ENCODE measurements around the gene UBE4A.

UBE4A gene

DNA sequence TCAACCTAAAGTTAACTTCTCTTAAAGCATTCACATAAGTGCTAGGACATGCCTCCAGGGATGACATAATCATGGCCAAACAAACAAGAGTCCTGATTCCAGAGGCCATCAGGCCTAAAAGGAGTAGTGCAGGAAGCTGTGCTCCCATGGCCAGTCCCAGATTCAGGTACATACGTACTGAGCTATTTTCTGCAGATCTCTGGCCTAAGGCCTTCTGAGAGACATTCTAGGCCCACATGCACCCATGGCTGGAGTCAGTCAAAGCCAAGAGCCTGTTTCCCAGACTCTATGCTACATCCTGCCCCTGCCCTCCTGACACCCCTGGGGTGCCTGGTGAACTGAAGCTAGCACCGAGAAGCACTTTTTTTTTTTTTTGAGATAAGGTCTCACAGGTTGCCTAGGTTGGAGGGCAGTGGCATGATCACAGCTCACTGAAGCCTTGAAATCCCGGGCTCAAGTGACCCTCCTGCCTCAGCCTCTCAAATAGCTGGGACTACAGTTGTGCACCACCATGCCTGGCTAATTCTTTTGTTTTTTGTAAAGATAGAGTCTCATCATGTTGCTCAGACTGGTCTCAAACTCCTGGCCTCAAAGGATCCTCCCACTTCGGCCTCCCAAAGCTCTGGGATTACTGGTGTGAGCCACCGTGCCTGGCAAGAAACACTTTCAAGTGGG is 17.4 kb upstream of the UBE4A start:
- DNase-seq (ENCODE audit: low spot score), result no peak

DNA sequence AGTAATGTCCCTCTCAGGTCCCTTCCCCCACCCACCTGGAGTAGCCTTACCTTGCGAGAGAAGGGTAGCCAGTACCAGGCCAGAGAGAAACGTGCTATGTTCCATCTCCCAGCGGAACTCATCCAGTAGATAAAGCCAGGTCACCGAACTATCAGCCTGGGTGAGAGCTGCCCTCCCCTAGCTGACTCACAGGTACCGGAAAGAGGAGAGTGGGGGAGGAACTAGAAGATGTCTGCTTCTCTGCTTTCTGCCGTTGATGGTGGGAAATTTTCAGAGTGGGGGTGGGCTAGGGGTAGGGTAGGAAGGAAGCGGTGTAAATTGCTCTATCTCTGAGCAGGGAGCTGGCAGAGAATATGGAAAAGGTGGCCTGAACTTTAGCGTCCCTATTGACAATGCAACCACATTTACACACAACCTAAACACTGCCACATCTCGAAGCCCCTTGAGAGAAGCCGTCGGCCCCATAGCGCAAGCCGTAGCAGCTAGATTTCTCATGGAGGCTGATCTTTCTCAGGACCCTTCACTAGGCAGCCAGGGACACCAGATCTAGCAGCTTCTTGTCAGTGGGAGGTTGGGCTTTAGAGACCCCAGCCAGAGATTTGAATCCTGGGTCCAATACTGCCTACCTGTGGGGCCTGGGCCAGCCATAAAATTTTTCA is 16.8 kb upstream of the UBE4A start, which contains the start of gene CD3D:
Gene CD3D, minus strand, starts transcription at position 203 of the 659 bp plus-strand sequence. Its CDS starts 98 bp downstream, at position 105.
- no peak for DNase-seq (ENCODE audit: low spot score)

DNA sequence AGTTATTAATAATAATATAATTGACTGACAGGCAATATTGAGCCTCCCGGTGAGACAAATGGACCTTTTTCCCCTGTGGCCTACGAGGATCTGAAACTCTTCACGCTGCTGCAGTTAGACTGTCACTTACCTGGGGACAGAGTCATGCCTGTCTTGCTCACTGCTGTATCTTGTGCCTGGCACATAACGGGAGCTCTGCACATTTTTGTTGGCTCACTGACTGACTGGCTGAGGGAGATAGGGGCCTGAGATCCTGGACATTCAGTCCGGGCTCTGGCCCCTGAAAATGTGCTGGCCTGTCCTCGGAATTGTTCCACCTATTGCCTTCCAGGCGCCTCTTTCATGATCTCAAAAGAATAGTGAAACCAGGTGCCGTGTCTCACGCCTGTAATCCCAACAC is 16.2 kb upstream of the UBE4A start:
- no peak for DNase-seq (ENCODE audit: low spot score)

DNA sequence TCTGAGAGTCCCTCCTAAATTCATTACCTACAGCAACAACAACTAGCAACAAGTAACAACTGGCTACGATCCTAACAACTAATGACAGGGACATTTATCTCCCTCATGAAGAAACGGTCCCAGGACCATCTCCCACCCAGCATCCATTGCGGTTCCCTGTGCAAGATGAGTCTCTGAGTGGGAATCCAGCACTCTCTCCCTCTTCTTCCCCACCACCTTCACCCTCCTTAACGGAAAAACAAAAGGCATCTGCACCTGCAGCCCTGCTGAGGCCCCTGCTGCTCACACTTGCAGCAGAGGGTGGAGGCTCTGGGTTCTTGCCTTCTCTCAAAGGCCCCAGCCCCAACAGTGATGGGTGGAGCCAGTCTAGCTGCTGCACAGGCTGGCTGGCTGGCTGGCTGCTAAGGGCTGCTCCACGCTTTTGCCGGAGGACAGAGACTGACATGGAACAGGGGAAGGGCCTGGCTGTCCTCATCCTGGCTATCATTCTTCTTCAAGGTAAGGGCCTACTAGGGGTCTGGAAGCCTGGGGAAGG is 15.4 kb upstream of the UBE4A start, which contains the start of gene CD3G:
Gene CD3G, plus strand, starts transcription at position 364 of the 535 bp plus-strand sequence. Its CDS starts 80 bp downstream, at position 444.
- no peak for DNase-seq (ENCODE audit: low spot score)

DNA sequence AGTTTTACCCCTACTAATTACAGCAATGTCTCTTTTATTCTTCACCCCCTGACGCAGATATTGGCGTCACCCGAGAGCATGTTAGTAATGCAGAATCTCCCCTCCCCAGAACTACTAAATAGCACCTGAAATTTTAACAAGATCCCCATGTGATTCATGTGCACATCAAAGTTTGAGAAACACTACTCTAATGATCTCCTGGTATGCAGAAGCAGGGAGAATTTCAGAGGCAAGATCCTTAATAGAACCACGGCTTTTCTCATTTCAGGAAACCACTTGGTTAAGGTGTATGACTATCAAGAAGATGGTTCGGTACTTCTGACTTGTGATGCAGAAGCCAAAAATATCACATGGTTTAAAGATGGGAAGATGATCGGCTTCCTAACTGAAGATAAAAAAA is 9.9 kb upstream of the UBE4A start:
- no peak for DNase-seq (ENCODE audit: low spot score)

DNA sequence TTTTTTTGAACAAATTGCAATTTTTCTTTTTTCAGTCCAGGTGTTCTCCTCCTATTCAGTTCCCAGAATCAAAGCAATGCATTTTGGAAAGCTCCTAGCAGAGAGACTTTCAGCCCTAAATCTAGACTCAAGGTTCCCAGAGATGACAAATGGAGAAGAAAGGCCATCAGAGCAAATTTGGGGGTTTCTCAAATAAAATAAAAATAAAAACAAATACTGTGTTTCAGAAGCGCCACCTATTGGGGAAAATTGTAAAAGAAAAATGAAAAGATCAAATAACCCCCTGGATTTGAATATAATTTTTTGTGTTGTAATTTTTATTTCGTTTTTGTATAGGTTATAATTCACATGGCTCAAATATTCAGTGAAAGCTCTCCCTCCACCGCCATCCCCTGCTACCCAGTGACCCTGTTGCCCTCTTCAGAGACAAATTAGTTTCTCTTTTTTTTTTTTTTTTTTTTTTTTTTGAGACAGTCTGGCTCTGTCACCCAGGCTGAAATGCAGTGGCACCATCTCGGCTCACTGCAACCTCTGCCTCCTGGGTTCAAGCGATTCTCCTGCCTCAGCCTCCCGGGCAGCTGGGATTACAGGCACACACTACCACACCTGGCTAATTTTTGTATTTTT is 6.2 kb upstream of the UBE4A start:
- DNase-seq (ENCODE audit: low spot score), result peak; percentile 43

DNA sequence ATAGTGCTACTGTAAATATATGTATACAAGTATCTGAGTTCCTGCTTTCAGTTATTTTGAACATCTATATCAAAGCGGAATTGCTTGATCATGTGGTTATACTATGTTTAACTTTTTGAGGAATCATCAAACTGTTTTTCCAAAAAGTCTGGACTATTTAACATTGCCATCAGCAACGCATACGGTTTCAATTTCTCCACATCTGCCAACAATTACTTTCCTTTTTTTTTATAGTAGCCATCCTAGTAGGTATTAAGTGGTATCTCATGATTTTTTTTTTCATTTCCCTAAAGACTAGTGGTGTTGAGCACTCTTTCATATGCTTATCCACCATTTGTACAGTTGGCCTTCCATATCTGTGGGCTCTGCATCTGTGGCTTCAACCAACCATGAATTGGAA is 1.3 kb upstream of the UBE4A start:
- DNase-seq (ENCODE audit: low spot score), result no peak

DNA sequence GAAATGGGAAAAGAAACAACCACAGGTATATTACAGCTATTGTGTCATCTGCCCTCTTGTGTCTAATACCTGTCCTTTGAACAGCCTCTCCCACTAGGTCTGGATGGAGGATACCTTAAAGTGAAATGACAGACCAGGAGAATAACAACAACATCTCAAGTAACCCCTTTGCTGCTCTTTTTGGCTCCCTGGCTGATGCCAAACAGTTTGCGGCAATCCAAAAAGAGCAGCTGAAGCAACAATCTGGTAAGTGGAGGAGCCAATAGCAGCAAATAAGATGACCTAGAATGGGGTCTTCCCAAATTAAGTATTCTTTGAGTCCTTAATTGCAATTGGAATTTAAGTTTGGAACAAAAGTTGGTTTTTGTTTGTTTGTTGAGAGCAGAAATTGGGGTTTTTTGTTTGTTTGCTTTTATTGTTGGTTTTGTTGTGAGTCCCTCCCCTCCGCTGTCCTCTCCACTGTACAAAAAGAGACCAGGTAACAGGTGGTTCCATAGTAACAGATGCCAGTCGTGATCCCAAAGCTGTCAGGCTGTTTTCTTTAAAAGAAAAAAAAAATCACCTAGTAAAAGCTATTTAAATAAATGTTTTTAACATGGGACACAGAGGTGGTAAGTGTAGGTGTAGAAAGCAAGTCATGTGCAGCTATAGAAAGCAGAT is 5.7 kb downstream of the UBE4A start:
- no peak for DNase-seq (ENCODE audit: low spot score)

DNA sequence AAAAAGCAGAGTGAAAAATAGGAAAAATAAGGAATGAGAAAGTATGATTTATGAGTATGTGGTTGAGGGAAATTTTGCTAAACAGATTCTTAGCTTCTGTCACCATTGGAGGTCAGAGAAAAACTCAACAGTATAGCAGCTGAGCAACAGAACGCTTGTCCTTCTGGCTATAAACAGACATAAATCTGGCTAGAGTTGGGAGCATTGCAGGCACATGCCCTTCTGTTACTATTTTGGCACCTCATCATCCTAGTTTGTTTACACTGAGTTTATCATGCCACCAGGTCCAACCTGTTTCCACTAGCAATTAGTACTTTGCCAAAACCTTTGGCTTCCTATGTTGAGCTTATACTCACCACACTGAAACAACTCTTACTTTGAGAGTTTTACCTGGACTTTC is 6.9 kb downstream of the UBE4A start:
- no peak for DNase-seq (ENCODE audit: low spot score)

DNA sequence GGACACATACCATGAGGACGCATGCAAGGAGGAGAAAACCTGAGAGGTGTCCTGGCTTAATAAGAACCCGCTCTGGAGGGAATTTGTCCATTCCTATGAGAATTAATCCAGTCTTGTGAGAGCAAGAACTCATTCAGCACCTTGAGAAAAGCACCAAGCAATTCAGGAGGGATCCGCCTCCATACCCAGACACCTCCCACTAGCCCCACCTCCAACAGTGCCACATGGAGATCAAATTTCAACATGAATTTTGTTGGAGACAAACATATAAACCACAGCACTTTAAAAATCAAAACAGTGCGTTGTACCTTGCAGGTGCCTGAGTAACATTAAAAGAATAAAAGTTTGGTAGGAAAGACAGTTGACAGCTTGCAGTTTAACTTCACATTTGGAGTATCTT is 11.4 kb downstream of the UBE4A start:
- no peak for DNase-seq (ENCODE audit: low spot score)

DNA sequence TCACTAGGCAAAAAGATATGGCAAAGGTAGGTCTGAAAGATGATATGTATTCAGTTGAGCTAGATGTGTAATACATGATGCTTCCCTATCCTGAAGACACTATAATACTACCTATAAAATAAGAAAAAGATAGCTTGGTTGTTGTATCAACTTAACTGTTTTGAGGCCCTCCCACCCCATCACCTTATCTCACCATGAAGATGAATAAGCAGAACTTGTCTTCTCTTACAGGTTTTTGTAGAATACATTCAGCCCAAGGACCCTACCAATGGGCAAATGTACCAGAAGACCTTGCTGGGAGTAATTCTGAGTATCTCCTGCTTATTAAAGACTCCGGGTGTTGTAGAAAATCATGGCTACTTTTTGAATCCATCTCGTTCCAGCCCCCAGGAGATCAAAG is 13.9 kb downstream of the UBE4A start:
- DNase-seq (ENCODE audit: low spot score), result no peak

DNA sequence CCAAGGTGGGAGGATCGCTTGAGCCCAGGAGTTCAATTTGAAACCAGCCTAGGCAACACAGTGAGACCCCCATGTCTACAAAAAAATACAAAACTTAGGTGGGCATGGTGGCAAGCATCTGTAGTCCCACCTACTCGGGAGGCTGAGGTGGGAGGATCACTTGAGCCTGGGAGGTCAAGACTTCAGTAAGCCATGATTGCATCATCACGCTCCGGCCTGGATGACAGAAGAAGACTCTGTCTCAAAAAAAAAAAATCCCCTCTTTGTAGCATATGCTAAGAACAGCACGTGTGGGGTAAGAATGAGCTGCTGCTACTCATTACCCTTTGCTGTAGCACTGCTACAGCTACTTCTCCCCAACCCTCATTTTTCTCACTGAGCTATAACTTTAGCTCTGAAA is 14.5 kb downstream of the UBE4A start:
- DNase-seq (ENCODE audit: low spot score), result no peak

DNA sequence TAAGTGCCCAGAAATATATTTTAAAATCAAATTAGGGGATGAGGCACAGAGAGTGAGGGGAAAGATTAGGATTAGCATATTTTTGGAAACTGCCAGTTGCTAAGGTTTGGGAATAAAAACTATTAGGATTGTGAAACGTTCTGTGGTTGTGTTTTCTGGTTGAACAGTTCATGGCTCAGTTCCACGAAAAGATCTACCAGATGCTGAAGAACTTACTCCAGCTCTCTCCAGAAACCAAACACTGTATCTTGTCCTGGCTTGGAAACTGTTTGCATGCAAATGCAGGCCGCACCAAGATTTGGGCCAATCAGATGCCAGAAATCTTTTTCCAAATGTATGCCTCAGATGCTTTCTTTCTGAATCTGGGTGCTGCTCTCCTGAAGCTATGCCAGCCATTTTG is 15.3 kb downstream of the UBE4A start:
- no peak for DNase-seq (ENCODE audit: low spot score)

DNA sequence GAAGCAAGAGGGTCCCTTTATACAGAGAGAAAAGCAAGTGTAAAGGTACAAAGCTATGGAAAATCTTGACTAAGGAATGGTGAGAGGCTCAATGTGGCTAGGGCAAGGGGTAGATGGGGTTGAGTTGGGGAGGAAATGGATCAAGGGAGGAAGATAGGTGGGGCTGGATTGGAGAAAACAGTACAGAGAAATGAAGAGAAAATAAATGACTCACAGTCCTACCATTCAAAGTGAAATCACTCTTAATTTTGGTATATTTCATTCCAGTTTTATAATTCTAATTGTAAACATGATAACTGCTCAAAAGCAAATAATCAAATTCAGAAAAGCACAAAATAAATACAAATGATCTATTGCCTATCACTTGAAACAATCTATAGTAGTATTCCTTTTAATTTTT is 16.6 kb downstream of the UBE4A start:
- no peak for DNase-seq (ENCODE audit: low spot score)

DNA sequence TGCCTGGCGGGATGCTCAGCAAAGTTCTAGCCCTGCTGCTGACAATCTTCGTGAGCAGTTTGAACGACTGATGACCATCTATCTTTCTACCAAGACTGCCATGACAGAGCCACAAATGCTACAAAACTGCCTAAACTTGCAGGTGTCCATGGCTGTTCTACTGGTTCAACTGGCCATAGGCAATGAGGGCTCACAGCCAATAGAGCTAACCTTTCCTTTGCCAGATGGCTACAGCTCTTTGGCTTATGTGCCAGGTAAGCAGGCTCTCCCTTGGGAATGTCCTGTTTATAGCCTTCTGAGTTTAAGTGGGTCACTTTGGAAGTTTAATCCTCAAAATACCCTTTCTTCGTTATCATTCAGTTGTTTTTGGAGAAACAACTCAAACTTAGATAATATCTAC is 20.1 kb downstream of the UBE4A start:
- no peak for DNase-seq (ENCODE audit: low spot score)

DNA sequence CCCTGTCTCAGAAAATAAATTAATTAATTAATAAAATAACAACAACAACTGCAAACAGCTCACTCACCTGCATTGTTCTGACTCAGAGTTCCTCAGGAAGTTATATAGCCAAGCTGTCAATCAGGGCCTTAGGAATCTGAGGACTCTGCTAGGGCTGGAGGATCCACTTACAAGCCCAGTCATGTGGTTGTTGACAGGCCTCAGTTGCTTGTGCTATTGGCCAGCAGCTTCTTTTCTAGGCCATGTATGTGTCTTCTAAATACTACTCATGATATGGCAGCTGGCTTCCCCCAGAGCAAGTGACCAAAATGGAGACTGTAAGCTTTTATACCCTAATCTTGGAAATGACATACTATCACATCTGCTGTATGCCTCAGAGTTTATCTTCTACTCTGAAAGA is 21.2 kb downstream of the UBE4A start:
- no peak for DNase-seq (ENCODE audit: low spot score)

DNA sequence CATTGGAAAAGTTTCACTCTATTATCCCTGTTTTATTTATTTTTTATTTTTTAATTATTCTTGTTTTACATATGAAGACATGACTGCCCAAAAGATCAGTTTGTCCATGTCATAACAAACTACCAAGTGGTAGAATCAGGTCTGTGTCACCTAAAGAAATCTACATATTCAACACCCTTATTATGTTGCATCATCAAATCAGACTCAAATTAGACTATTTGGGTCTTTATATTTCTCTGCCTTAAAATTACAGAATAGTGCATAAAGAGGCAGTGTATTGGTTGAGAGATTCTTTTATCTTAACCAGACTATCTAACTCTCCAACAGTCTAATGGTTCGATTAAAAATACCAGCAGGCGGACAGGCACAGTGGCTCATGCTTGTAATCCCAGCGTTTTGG is 23.6 kb downstream of the UBE4A start:
- no peak for DNase-seq (ENCODE audit: low spot score)

DNA sequence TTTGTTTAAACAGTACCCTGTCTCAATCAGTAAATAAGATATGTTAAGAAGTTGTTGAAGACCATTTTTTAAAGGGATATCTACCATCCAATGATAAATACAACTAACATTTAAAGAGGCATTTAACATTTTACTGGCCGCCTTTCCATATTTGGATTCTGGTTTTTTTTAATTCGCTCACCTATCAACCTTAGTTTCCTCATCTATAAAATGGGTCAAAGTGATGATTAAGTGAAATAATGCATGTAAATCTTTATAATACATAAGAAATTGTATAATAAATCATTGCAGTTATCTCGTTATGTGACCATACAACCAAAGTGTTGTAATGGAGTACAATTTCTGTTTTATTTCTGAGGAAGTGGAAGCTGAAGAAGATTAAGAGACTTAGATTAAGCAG is 24.3 kb downstream of the UBE4A start:
- no peak for DNase-seq (ENCODE audit: low spot score)

DNA sequence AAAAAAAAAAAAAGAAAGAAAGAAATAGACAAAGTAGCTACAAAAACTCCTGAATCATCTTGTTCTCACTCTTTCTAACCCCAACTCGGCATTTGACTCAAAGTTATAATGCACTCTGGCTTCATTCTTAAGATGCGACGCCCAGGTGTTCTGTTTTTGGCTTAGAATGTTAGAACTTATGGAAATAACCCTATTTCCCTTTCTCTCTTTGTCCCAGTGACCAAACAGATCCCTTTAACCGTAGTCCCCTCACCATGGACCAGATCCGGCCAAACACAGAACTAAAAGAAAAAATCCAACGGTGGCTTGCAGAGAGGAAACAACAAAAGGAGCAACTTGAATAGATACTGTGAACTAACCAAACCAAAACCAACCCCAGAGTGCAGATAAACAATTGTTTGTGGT is 36.7 kb downstream of the UBE4A start:
- no peak for DNase-seq (ENCODE audit: low spot score)

DNA sequence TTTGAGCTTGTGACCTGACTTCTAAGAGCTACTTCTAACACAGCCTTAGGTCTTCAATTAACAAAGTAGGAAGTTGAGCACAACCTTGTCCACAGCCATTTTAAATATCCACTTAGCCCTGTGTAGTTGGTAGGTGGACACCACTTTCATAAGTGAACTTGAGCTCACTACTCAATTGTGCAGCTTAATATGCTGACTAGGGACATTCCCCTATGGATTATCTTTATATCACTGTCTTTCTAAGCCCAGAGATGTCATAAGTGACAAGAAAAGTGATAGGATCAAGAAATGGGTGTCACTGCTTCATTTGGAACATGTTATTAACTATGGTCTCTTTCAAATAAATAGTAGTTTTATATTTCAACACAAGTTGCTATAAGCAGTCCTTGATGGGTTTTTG is 38.0 kb downstream of the UBE4A start:
- no peak for DNase-seq (ENCODE audit: low spot score)

DNA sequence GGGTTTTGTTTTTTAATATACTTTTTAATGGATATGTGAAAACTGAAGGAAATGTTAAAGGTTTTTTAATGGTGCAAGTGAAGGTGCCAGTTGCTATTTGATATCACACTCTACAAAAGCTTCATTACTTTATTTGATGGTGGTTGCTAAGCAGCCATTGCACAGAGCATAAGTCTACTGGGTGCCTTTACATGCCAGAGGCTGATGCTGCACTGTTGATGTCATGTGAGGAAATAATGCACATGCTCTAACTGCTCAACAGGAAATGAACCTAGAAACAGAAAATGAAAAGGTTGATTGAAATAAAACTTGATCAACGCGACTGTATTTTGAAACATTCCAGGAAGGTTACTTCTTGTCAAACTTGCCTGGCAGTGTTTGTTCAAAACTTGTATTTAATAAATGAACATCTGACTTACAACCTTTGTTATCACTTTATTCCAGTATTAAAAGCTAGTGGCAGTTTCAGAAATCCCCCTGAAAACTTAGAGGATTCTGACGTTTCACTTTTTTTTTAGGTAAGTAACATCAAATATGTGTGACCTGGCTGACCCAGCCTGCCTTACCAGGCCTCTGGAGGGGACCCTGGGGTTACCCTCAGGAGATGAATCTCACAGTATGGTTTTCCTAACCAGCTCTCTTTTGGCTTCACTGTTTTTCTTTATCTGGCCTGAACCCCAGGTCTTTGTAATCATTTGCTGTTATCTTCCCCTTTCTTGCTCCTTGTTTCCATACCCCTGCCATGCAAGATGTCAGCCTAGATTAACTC is 39.6 kb downstream of the UBE4A start:
- no peak for DNase-seq (ENCODE audit: low spot score)
